Thymus (tissue), 11 donors: ENCODE results near the gene CANX. TPM values are rescaled to one million over a fixed set of nuclear protein-coding genes. Genes with fewer than 3 reads are reported as not detected.
"Not testable (repeated sequence)": the region's sequence is repeated elsewhere in the genome, so short reads cannot be mapped to it uniquely, and the experiment has no call there.

Source experiments
- DNase-seq, 9 donors: peaks; one replicate each; pipeline ENCODE4 v3.0.0-alpha.2; 2013; ENCODE audit warnings: low spot score in 9 of 9, low read depth in 6 of 9, missing footprints in 1 of 9
- H3K27ac ChIP-seq, 2 donors: one replicate each; pipeline ENCODE4 v1.5.1; 2013; ENCODE audit warnings: control low read depth in 1 of 2, low read depth in 1 of 2, low read length in 1 of 2, mild to moderate bottlenecking in 1 of 2, moderate library complexity in 1 of 2
- H3K27me3 ChIP-seq, 2 donors: one replicate each; pipeline ENCODE4 v1.5.1; 2013; ENCODE audit warnings: low read length in 1 of 2; ENCODE audit not compliant: control insufficient read depth in 2 of 2, insufficient read depth in 1 of 2
- H3K36me3 ChIP-seq, 2 donors: one replicate each; pipeline ENCODE4 v1.5.1; 2013; ENCODE audit warnings: low read length in 1 of 2, mild to moderate bottlenecking in 1 of 2, moderate library complexity in 1 of 2; ENCODE audit not compliant: control insufficient read depth in 2 of 2, insufficient read depth in 2 of 2
- H3K4me1 ChIP-seq, 2 donors: one replicate each; pipeline ENCODE4 v1.5.1; 2013; ENCODE audit warnings: low read length in 2 of 2; ENCODE audit not compliant: control insufficient read depth in 2 of 2, insufficient read depth in 2 of 2
- H3K4me3 ChIP-seq, 2 donors: one replicate each; pipeline ENCODE4 v1.5.1; 2013; ENCODE audit warnings: low read length in 2 of 2, control low read depth in 1 of 2, mild to moderate bottlenecking in 1 of 2
- H3K9me3 ChIP-seq, 2 donors: one replicate each; pipeline ENCODE4 v1.5.1; 2013; ENCODE audit warnings: low read length in 1 of 2, mild to moderate bottlenecking in 1 of 2; ENCODE audit not compliant: control insufficient read depth in 2 of 2, insufficient read depth in 1 of 2
- WGBS: extraction: QIAGEN DNeasy Blood & Tissue Kit; methylation state at CpG from one replicate; pipeline ENCODE4 v1.1.7; 2013; 5-methylcytosine and 5-hydroxymethylcytosine counted together
- polyA plus RNA-seq: library from polyadenylated mRNA; stranded (reverse); fragments of 200-250 nt; gene quantifications from one replicate; pipeline ENCODE4 v1.2.3, GENCODE V29; 2013
- total RNA-seq: library from RNA; stranded (reverse); fragments of 120-200 nt; gene quantifications from one replicate; pipeline ENCODE4 v1.2.4, GENCODE V29; 2013
- donor health status: healthy.

CANX gene
- total and polyA plus RNA-seq, 2 donors, result 86.1 to 173 TPM

GRCh38 chr5:179734536-179735164 lies 35.9 kb downstream of the CANX start:
- WGBS, result 94% methylated on average over 12 of the region's 12 CpGs
- peaks cover 9 to 34% of the 10 kb centered on the region in 2 donors for H3K36me3 ChIP-seq
- peaks cover 10 to 14% of the 10 kb centered on the region in 2 donors for H3K4me1 ChIP-seq
- no peaks in the 10 kb centered on the region for H3K9me3 ChIP-seq
- DNase-seq, result no peak
- H3K4me3 ChIP-seq, result peak overlapping the region; percentile 94 to 96
- H3K27ac ChIP-seq, result no peak overlapping the region
- H3K27me3 ChIP-seq, result no peaks in the 10 kb centered on the region

DNA sequence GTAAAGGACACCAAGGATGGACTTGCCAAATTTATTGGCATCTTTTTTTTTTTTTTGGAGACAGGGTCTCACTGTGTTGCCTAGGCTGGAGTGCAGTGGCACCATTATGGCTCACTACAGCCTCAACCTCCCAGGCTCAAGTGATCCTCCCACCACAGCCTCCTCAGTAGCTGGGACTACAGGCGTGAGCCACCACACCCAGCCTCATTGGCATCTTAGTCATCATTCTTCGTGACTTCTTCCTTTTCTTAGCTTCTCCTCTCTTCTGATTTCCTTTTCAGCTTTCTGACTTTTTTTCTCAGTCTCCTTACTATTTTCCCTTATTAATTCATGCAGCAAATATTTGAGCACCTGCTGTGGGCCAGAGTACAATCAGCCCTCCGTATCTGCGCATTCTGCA lies 40.0 kb downstream of the CANX start:
- DNase-seq, result no peak
- WGBS, result 93% methylated on average over 4 of the region's 4 CpGs
- H3K36me3 ChIP-seq, result peaks cover 18 to 37% of the 10 kb centered on the region in 2 donors
- H3K9me3 ChIP-seq, result no peaks in the 10 kb centered on the region
- H3K4me1 ChIP-seq, result peaks cover 8 to 10% of the 10 kb centered on the region in 2 donors
- no peaks in the 10 kb centered on the region for H3K27me3 ChIP-seq
- no peak overlapping the region for H3K4me3 ChIP-seq
- H3K27ac ChIP-seq, result no peak overlapping the region

DNA sequence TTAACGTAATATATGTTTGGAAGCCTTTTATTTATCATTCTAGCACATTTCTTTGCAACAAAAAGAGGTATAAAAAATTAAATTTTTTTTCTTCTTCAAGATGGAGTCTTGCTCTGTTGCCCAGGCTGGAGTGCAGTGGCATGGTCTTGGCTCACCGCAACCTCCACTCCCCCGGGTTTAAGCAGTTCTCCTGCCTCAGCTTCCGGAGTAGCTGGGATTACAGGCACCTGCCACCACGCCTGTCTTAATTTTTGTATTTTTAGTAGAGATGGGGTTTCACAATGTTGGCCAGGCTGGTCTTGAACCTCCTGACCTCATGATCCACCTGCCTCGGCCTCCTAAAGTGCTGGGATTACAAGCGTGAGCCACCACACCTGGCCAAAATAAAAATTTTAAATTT lies 45.3 kb downstream of the CANX start:
- not testable (repeated sequence) for H3K4me1 ChIP-seq, H3K27ac ChIP-seq, DNase-seq, H3K27me3 ChIP-seq, H3K4me3 ChIP-seq, H3K9me3 ChIP-seq
- WGBS, result 95% methylated on average over 7 of the region's 7 CpGs
- peaks cover 13 to 20% of the 10 kb centered on the region in 2 donors for H3K36me3 ChIP-seq

DNA sequence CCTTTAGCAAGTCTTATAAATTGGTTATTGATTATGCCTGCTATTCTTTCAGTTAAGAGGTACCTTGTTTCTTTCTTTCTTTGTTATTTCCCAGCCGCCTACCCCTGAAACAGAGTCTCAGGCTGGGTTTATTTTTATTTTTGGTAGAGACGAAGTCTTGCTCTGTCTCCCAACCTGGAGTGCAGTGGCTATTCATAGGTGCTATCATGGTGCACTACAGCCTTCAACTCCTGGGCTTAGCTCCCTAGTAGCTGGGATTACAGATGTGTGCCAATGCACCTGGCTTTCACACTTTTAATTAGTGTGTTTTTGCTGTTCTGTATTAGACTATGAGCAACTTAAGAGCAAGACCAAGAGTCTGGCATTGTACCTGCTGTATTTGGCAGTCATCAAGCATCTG lies 48.1 kb downstream of the CANX start:
- 98% methylated on average over 2 of the region's 2 CpGs for WGBS
- H3K4me1 ChIP-seq, result no peaks in the 10 kb centered on the region
- peaks cover 18 to 19% of the 10 kb centered on the region in 2 donors for H3K36me3 ChIP-seq

GRCh38 chr5:179747811-179748210 lies 49.0 kb downstream of the CANX start:
- H3K36me3 ChIP-seq, result peaks cover 18 to 19% of the 10 kb centered on the region in 2 donors
- H3K4me1 ChIP-seq, result no peaks in the 10 kb centered on the region
- WGBS, result 96% methylated on average over 3 of the region's 3 CpGs
- no peak overlapping the region for H3K4me3 ChIP-seq
- H3K27me3 ChIP-seq, result no peaks in the 10 kb centered on the region
- no peak for DNase-seq
- peaks cover 0 to 2% of the 10 kb centered on the region in 2 donors for H3K9me3 ChIP-seq
- no peak overlapping the region for H3K27ac ChIP-seq

More for the DNA sequence above, 48.1 kb downstream of the CANX start:
- no peak for DNase-seq
- no peak overlapping the region for H3K27ac ChIP-seq
- H3K4me3 ChIP-seq, result no peak overlapping the region
- peaks cover 0 to 2% of the 10 kb centered on the region in 2 donors for H3K9me3 ChIP-seq
- no peaks in the 10 kb centered on the region for H3K27me3 ChIP-seq

GRCh38 chr5:179749857-179750508 lies 51.2 kb downstream of the CANX start:
- Histone ChIP-seq H3K27ac (no peak overlapping the region), H3K36me3 (peaks cover 18 to 19% of the 10 kb centered on the region in 2 donors), H3K4me1 (peaks cover 0 to 10% of the 10 kb centered on the region in 2 donors), H3K27me3 (no peaks in the 10 kb centered on the region), H3K4me3 (no peak overlapping the region), H3K9me3 (peaks cover 0 to 2% of the 10 kb centered on the region in 2 donors)
- no peak for DNase-seq
- 97% methylated on average over 8 of the region's 8 CpGs for WGBS

GRCh38 chr5:179753971-179754370 lies 55.2 kb downstream of the CANX start:
- Histone ChIP-seq H3K27ac (no peak overlapping the region), H3K4me1 (peaks cover 0 to 10% of the 10 kb centered on the region in 2 donors), H3K9me3 (peaks cover 0 to 2% of the 10 kb centered on the region in 2 donors), H3K4me3 (no peak overlapping the region), H3K36me3 (peaks cover 20 to 21% of the 10 kb centered on the region in 2 donors), H3K27me3 (no peaks in the 10 kb centered on the region)
- WGBS, result 99% methylated on average over 5 of the region's 5 CpGs
- DNase-seq, result no peak

DNA sequence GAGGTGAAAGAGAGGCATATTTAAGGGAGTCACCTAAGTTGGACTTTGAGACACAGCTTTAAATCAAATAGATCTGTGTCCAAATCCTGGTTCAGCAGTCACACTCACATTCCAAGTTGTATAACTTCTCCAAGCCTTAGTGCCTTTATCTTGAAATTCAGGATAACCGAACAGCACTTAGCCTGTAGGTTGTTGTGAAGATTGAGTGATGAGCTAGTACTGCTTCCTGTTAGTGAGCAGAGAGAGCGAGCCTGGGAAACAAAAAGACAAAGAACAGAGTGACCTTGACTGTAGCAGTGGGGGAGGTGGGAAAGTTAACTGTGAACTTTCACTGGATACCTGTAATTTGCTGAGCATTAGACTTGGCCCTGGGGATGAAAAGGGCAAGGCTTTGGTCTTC lies 56.3 kb downstream of the CANX start:
- Histone ChIP-seq H3K4me1 (peaks cover 6 to 18% of the 10 kb centered on the region in 2 donors), H3K4me3 (no peak overlapping the region), H3K9me3 (no peaks in the 10 kb centered on the region), H3K27ac (peak overlapping the region in 1 of 2 donors; percentile 20), H3K27me3 (no peaks in the 10 kb centered on the region), H3K36me3 (peaks cover 11 to 15% of the 10 kb centered on the region in 2 donors)
- 74% methylated on average over 2 of the region's 2 CpGs for WGBS
- peak in 1 of 9 donors; percentile 23 for DNase-seq

GRCh38 chr5:179758955-179759354 lies 60.2 kb downstream of the CANX start:
- Histone ChIP-seq H3K4me1 (peaks cover 12 to 48% of the 10 kb centered on the region in 2 donors), H3K9me3 (no peaks in the 10 kb centered on the region), H3K36me3 (peaks cover 3 to 8% of the 10 kb centered on the region in 2 donors), H3K27ac (no peak overlapping the region), H3K27me3 (no peaks in the 10 kb centered on the region), H3K4me3 (no peak overlapping the region)
- WGBS, result 96% methylated on average over 8 of the region's 8 CpGs
- no peak for DNase-seq
